H9 (cell line): ENCODE measurements around the gene SPEN. TPM values are rescaled to one million over a fixed set of nuclear protein-coding genes. Genes with fewer than 3 reads are reported as not detected.

Experiments used
- DNase-seq: peaks from one replicate; pipeline ENCODE4 v3.0.0-alpha.2; 2017
- H2AFZ ChIP-seq: one replicate; pipeline ENCODE4 v1.6.1; 2013; ENCODE audit warnings: mild to moderate bottlenecking, low read length, control low read depth, moderate library complexity
- H2AK5ac ChIP-seq: 2 replicates; pipeline ENCODE4 v1.6.1; 2013; ENCODE audit warnings: low read length, control low read depth, mixed read lengths; ENCODE audit not compliant: insufficient read length
- H2BK120ac ChIP-seq: one replicate; pipeline ENCODE4 v1.6.1; 2013; ENCODE audit warnings: low read depth, mild to moderate bottlenecking, low read length, control low read depth, inconsistent platforms; ENCODE audit not compliant: poor library complexity, severe bottlenecking
- H2BK12ac ChIP-seq: 2 replicates; pipeline ENCODE4 v1.6.1; 2013; ENCODE audit warnings: low read length, control low read depth, mixed read lengths, low read depth; ENCODE audit not compliant: insufficient read length
- H2BK15ac ChIP-seq: 2 replicates; pipeline ENCODE4 v1.6.1; 2013; ENCODE audit warnings: low read depth, low read length, control low read depth
- H2BK20ac ChIP-seq: one replicate; pipeline ENCODE4 v1.6.1; 2013; ENCODE audit warnings: low read depth, mild to moderate bottlenecking, low read length, control low read depth, inconsistent platforms; ENCODE audit not compliant: poor library complexity, severe bottlenecking
- H2BK5ac ChIP-seq: 2 replicates; pipeline ENCODE4 v1.6.1; 2013; ENCODE audit warnings: low read length, control low read depth, mixed read lengths; ENCODE audit not compliant: insufficient read length
- H3K14ac ChIP-seq: 2 replicates; pipeline ENCODE4 v1.6.1; 2013; ENCODE audit warnings: low read length, control low read depth; ENCODE audit not compliant: insufficient read depth
- H3K18ac ChIP-seq: 2 replicates; pipeline ENCODE4 v1.6.1; 2013; ENCODE audit warnings: low read depth, mild to moderate bottlenecking, mixed read lengths, low read length, control low read depth; ENCODE audit not compliant: insufficient read length
- H3K23ac ChIP-seq: 2 replicates; pipeline ENCODE4 v1.6.1; 2013; ENCODE audit warnings: low read length, control low read depth, mixed read lengths, low read depth; ENCODE audit not compliant: insufficient read length
- H3K23me2 ChIP-seq: 2 replicates; pipeline ENCODE4 v1.6.1; 2013; ENCODE audit warnings: low read depth, mild to moderate bottlenecking, mixed read lengths, low read length, control low read depth; ENCODE audit not compliant: insufficient read length, poor library complexity, severe bottlenecking
- H3K27ac ChIP-seq: 2 replicates; pipeline ENCODE4 v1.5.1; 2013; ENCODE audit warnings: low read length, control low read depth, mixed read lengths, low read depth; ENCODE audit not compliant: insufficient read length
- H3K27me3 ChIP-seq: 2 replicates; pipeline ENCODE4 v1.6.1; 2013; ENCODE audit warnings: low read length, control low read depth, inconsistent platforms; ENCODE audit not compliant: insufficient read depth
- H3K4ac ChIP-seq: 2 replicates; pipeline ENCODE4 v1.6.1; 2013; ENCODE audit warnings: low read depth, mild to moderate bottlenecking, control low read depth, inconsistent platforms, low read length, moderate library complexity
- H3K4me1 ChIP-seq: 2 replicates; pipeline ENCODE4 v1.6.1; 2013; ENCODE audit warnings: low read length, control low read depth, inconsistent platforms; ENCODE audit not compliant: insufficient read depth
- H3K4me2 ChIP-seq: 2 replicates; pipeline ENCODE4 v1.6.1; 2013; ENCODE audit warnings: low read length, control low read depth, mixed read lengths; ENCODE audit not compliant: insufficient read length, insufficient read depth
- H3K56ac ChIP-seq: 2 replicates; pipeline ENCODE4 v1.6.1; 2013; ENCODE audit warnings: low read depth, mild to moderate bottlenecking, mixed read lengths, low read length, control low read depth; ENCODE audit not compliant: insufficient read length
- H3K79me1 ChIP-seq: 2 replicates; pipeline ENCODE4 v1.6.1; 2013; ENCODE audit warnings: low read depth, mild to moderate bottlenecking, moderate library complexity, low read length, control low read depth, inconsistent platforms; ENCODE audit not compliant: insufficient read depth, poor library complexity, severe bottlenecking
- H3K79me2 ChIP-seq: 2 replicates; pipeline ENCODE4 v1.6.1; 2013; ENCODE audit warnings: low read length, control low read depth, inconsistent platforms; ENCODE audit not compliant: insufficient read depth
- H3K9ac ChIP-seq: 2 replicates; pipeline ENCODE4 v1.6.1; 2013; ENCODE audit warnings: low read length, control low read depth, mixed read lengths; ENCODE audit not compliant: insufficient read length; ENCODE audit errors: extremely low read depth
- H3K9me3 ChIP-seq: one replicate; pipeline ENCODE4 v1.6.1; 2013; ENCODE audit warnings: low read depth, low read length, inconsistent platforms; ENCODE audit not compliant: control insufficient read depth
- H3T11ph ChIP-seq: one replicate; pipeline ENCODE4 v1.6.1; 2013; ENCODE audit warnings: mild to moderate bottlenecking, low read length, control low read depth, inconsistent platforms
- H4K20me1 ChIP-seq: one replicate; pipeline ENCODE4 v1.6.1; 2013; ENCODE audit not compliant: control insufficient read depth, insufficient read length, insufficient read depth
- H4K5ac ChIP-seq: 2 replicates; pipeline ENCODE4 v1.6.1; 2013; ENCODE audit warnings: low read depth, mild to moderate bottlenecking, mixed read lengths, low read length, control low read depth; ENCODE audit not compliant: insufficient read length
- H4K8ac ChIP-seq: replicated peaks from 2 replicates; pipeline ENCODE4 v1.6.1; 2013; ENCODE audit warnings: low read length, control low read depth, mixed read lengths, low read depth; ENCODE audit not compliant: insufficient read length
- H4K91ac ChIP-seq: 2 replicates; pipeline ENCODE4 v1.6.1; 2013; ENCODE audit warnings: low read depth, mild to moderate bottlenecking, moderate library complexity, mixed read lengths, low read length, control low read depth; ENCODE audit not compliant: insufficient read length
- H3K27ac Mint-ChIP-seq, 3 experiments: 2 replicates in 2 of 3; 3 replicates in 1 of 3; pipeline ENCODE4 v1.8.0; 2020 to 2021; ENCODE audit warnings: mixed read lengths in 3 of 3, mild to moderate bottlenecking in 1 of 3, moderate library complexity in 1 of 3
- H3K27me3 Mint-ChIP-seq: 2 replicates; pipeline ENCODE4 v1.8.0; 2021; ENCODE audit warnings: low read depth, mild to moderate bottlenecking, moderate library complexity, mixed read lengths
- H3K36me3 Mint-ChIP-seq, 3 experiments: 2 replicates in 2 of 3; 3 replicates in 1 of 3; pipeline ENCODE4 v1.8.0; 2020 to 2021; ENCODE audit warnings: low read depth in 3 of 3, mixed read lengths in 3 of 3; ENCODE audit not compliant: insufficient read depth in 1 of 3
- H3K4me1 Mint-ChIP-seq, 2 experiments: 2 replicates each; pipeline ENCODE4 v1.8.0; 2020; ENCODE audit warnings: mixed read lengths in 2 of 2
- H3K4me3 Mint-ChIP-seq, 2 experiments: 2 replicates in 1 of 2; 3 replicates in 1 of 2; pipeline ENCODE4 v1.8.0; 2020 to 2021; ENCODE audit warnings: mild to moderate bottlenecking in 2 of 2, mixed read lengths in 2 of 2, moderate library complexity in 1 of 2
- H3K9me3 Mint-ChIP-seq, 2 experiments: 2 replicates in 1 of 2; 3 replicates in 1 of 2; pipeline ENCODE4 v1.8.0; 2020; ENCODE audit warnings: mild to moderate bottlenecking in 2 of 2, mixed read lengths in 2 of 2, moderate library complexity in 1 of 2
- CTCF ChIP-seq: fragments of 200-600 bp; sonication (generic); conservative IDR thresholded peaks from 3 replicates; pipeline ENCODE4 v1.8.0; 2021; ENCODE audit warnings: antibody characterized with exemption, mild to moderate bottlenecking
- WGBS: extraction: QIAGEN DNeasy Blood & Tissue Kit; methylation state at CpG from one replicate; pipeline ENCODE4 v1.1.7; 2013; ENCODE audit warnings: missing lambda C conversion rate, low lambda C conversion rate, mixed read lengths; ENCODE audit not compliant: insufficient read length; ENCODE audit errors: extremely low coverage; 5-methylcytosine and 5-hydroxymethylcytosine counted together
- total RNA-seq: library from RNA; stranded (reverse); gene quantifications from 2 replicates; pipeline ENCODE4 v1.2.1, GENCODE V29; 2021

SPEN gene
- total RNA-seq, 1 experiment from 2014 or later: 59.6 TPM

DNA sequence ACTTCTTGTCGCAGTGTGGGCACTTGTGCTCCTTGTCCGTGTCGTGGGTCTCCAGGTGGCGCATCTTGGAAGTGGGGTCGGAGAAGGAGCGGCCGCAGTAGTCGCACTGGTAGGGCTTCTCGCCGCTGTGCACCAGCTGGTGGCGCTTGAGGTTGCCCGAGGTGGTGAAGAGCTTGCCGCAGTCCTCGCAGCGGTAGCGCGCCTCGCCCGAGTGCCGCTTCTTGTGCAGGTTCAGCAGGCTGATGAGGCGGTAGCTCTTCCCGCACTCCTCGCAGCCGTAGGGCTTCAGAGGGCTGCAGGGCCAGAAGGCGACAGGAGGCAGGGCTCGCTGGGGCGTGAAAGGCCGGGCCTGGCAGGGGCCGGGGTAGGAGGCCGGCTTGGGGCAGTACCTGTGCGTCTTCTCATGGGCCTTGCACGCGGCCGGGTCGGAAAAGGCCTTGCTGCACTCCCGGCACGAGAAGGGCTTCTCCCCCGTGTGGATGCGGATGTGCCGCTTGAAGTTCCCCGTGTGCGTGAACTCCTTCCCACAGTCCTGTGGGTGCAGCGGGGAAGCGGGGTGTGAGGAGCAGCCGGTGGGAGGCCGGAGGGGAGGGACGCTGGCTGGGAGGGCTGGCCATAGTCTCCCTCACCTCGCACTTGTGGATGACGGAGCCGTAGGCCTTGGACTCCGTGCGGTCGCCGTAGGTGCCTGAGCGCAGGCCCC lies 97.0 kb downstream of the SPEN start:
- peaks cover 2% of the 10 kb centered on the region for H4K20me1 ChIP-seq
- no peak overlapping the region for H3K14ac ChIP-seq
- H3K27me3 ChIP-seq: no peaks in the 10 kb centered on the region
- H3K23me2 ChIP-seq: no peaks in the 10 kb centered on the region
- H4K91ac ChIP-seq: no peak overlapping the region
- no peak overlapping the region for H2AFZ ChIP-seq
- no peak overlapping the region for H3K4ac ChIP-seq
- WGBS: no CpG with 5 or more reads among the region's 55 CpGs
- no peak overlapping the region for H3K4me3 Mint-ChIP-seq
- no peak overlapping the region for H2BK12ac ChIP-seq
- no peak overlapping the region for H2AK5ac ChIP-seq
- no peaks in the 10 kb centered on the region for H3K27me3 Mint-ChIP-seq
- no peak overlapping the region for H4K5ac ChIP-seq
- H4K8ac ChIP-seq: no peak overlapping the region
- H3K4me2 ChIP-seq: no peak overlapping the region
- no peak overlapping the region for H2BK5ac ChIP-seq
- no peak overlapping the region for H2BK120ac ChIP-seq
- H3K23ac ChIP-seq: no peak overlapping the region
- no peak overlapping the region for H2BK15ac ChIP-seq
- no peaks in the 10 kb centered on the region for H3K4me1 ChIP-seq
- H3K36me3 Mint-ChIP-seq: peaks cover 12 to 57% (median 40%) of the 10 kb centered on the region in 3 experiments
- H3K9me3 ChIP-seq: no peaks in the 10 kb centered on the region
- H3K79me1 ChIP-seq: no peaks in the 10 kb centered on the region
- peaks cover 14 to 17% of the 10 kb centered on the region in 2 experiments for H3K4me1 Mint-ChIP-seq
- no peak overlapping the region for H3T11ph ChIP-seq
- H3K79me2 ChIP-seq: no peaks in the 10 kb centered on the region
- H3K9ac ChIP-seq: no peak overlapping the region
- H3K56ac ChIP-seq: no peak overlapping the region
- no peak overlapping the region for H2BK20ac ChIP-seq
- no peak overlapping the region for H3K27ac Mint-ChIP-seq
- 0 out of 3 replicates have a peak, but pooled peaks have one; percentile 10 for TF ChIP-seq CTCF
- no peak overlapping the region for H3K18ac ChIP-seq
- no peaks in the 10 kb centered on the region for H3K9me3 Mint-ChIP-seq
- DNase-seq: no peak
- H3K27ac ChIP-seq: no peak overlapping the region
